HepG2 (cell line): ENCODE results near the gene TLN1. TPM values are rescaled to one million over a fixed set of nuclear protein-coding genes. Genes with fewer than 3 reads are reported as not detected.

Experiments used
- BCL6 ChIP-seq: IDR thresholded peaks from 2 replicates; pipeline ENCODE4 v1.6.1; 2016; ENCODE audit warnings: missing genetic modification reagents, missing compliant biosample characterization
- CREM ChIP-seq, 2 experiments: sonication (generic) in 1 of 2; formaldehyde crosslinking in 1 of 2; IDR thresholded peaks; 2 replicates each; pipeline versions ENCODE4 v1.4.0 to v1.6.1; 2016 to 2020; ENCODE audit warnings: antibody characterized with exemption in 1 of 2, mild to moderate bottlenecking in 1 of 2, missing genetic modification reagents in 1 of 2
- DRAP1 ChIP-seq: IDR thresholded peaks from 2 replicates; pipeline ENCODE4 v1.6.1; 2016; ENCODE audit warnings: missing genetic modification reagents, missing compliant biosample characterization
- FOSL2 ChIP-seq: sonication (generic); formaldehyde crosslinking; IDR thresholded peaks from 2 replicates; pipeline ENCODE4 v1.4.0; 2020; ENCODE audit warnings: missing genetic modification reagents
- GABPA ChIP-seq, 2 experiments: IDR thresholded peaks; 2 replicates each; pipeline ENCODE4 v1.6.1; 2011 to 2016; ENCODE audit warnings: low read depth in 2 of 2, low read length in 1 of 2, missing biosample characterization in 1 of 2, missing genetic modification characterization in 1 of 2
- HNF4G ChIP-seq, 2 experiments: sonication (generic) in 1 of 2; formaldehyde crosslinking in 1 of 2; IDR thresholded peaks; 2 replicates each; pipeline versions ENCODE4 v1.4.0 to v1.6.1; 2011 to 2020; ENCODE audit warnings: borderline replicate concordance in 2 of 2, low read depth in 2 of 2, mild to moderate bottlenecking in 2 of 2, low read length in 1 of 2, missing genetic modification reagents in 1 of 2, moderate library complexity in 1 of 2
- IKZF5 ChIP-seq: IDR thresholded peaks from 2 replicates; pipeline ENCODE4 v1.6.1; 2018; ENCODE audit warnings: missing genetic modification reagents, mild to moderate bottlenecking, missing compliant biosample characterization
- KDM6A ChIP-seq: IDR thresholded peaks from 2 replicates; pipeline ENCODE4 v1.6.1; 2016; ENCODE audit warnings: low read depth
- MAFF ChIP-seq: IDR thresholded peaks from 2 replicates; pipeline ENCODE4 v1.6.1; 2011; ENCODE audit warnings: low read depth, low read length, improper control_type of control experiment
- PITX1 ChIP-seq: sonication (generic); formaldehyde crosslinking; IDR thresholded peaks from 2 replicates; pipeline ENCODE4 v1.5.1; 2020; ENCODE audit warnings: mild to moderate bottlenecking, missing genetic modification reagents
- POLR2A ChIP-seq, 2 experiments: IDR thresholded peaks; 2 replicates each; pipeline ENCODE4 v1.6.1; 2011; ENCODE audit warnings: low read depth in 2 of 2, low read length in 2 of 2, mild to moderate bottlenecking in 1 of 2, moderate library complexity in 1 of 2; ENCODE audit not compliant: insufficient read depth in 1 of 2
- RCOR2 ChIP-seq: IDR thresholded peaks from 2 replicates; pipeline ENCODE4 v1.6.1; 2016; ENCODE audit warnings: missing biosample characterization, missing genetic modification reagents
- SAP130 ChIP-seq: IDR thresholded peaks from 2 replicates; pipeline ENCODE4 v1.6.1; 2016; ENCODE audit warnings: low read depth
- SNAPC5 ChIP-seq: sonication (generic); formaldehyde crosslinking; IDR thresholded peaks from 2 replicates; pipeline ENCODE4 v1.8.1; 2023; ENCODE audit warnings: mild to moderate bottlenecking, missing genetic modification reagents, borderline replicate concordance
- ZBTB39 ChIP-seq: sonication (generic); formaldehyde crosslinking; IDR thresholded peaks from 2 replicates; pipeline ENCODE4 v1.5.0; 2020; ENCODE audit warnings: missing genetic modification reagents
- ZEB1 ChIP-seq: IDR thresholded peaks from 2 replicates; pipeline ENCODE4 v1.6.1; 2012; ENCODE audit warnings: mild to moderate bottlenecking, low read depth, inconsistent platforms; ENCODE audit not compliant: insufficient replicate concordance
- ZNF317 ChIP-seq: sonication (generic); formaldehyde crosslinking; IDR thresholded peaks from 2 replicates; pipeline ENCODE4 v1.5.0; 2020; ENCODE audit warnings: mild to moderate bottlenecking, missing genetic modification reagents
- ZNF567 ChIP-seq: sonication (generic); formaldehyde crosslinking; IDR thresholded peaks from 2 replicates; pipeline ENCODE4 v1.8.1; 2023; ENCODE audit warnings: mild to moderate bottlenecking, missing genetic modification reagents, borderline replicate concordance
- ZSCAN31 ChIP-seq: sonication (generic); formaldehyde crosslinking; IDR thresholded peaks from 2 replicates; pipeline ENCODE4 v1.5.0; 2020; ENCODE audit warnings: low read depth, mild to moderate bottlenecking, missing genetic modification reagents
- ZSCAN5A ChIP-seq: sonication (generic); formaldehyde crosslinking; IDR thresholded peaks from 2 replicates; pipeline ENCODE4 v1.8.0; 2022; ENCODE audit warnings: mild to moderate bottlenecking, missing genetic modification reagents, borderline replicate concordance
- polyA plus RNA-seq, 8 experiments: library from polyadenylated mRNA; depleted of rRNA in 3 of 8; stranded (reverse) in 7 of 8; unstranded in 1 of 8; fragments of >200 nt; fragmentation: Illumina TruSeq in 4 of 8; extraction: Trizol in 4 of 8; gene quantifications; 2 replicates each; pipeline versions ENCODE4 v1.2.1 to v1.2.3, GENCODE V29; 2011 to 2016; ENCODE audit warnings: low read depth in 4 of 8, missing spikeins in 1 of 8, mixed read lengths in 1 of 8; ENCODE audit not compliant: insufficient read depth in 1 of 8
- total RNA-seq, 5 experiments: library from RNA; depleted of rRNA; stranded (reverse); fragments of >200 nt; fragmentation: Illumina TruSeq; extraction: Trizol; gene quantifications; 2 replicates each; pipeline ENCODE4 v1.2.3, GENCODE V29; 2016; ENCODE audit warnings: low read depth in 1 of 5
- TF ChIP-seq, protein P1 (sequence below): sonication (generic); formaldehyde crosslinking; IDR thresholded peaks from 2 replicates; pipeline ENCODE4 v1.5.0; 2020; ENCODE audit warnings: mild to moderate bottlenecking, missing genetic modification reagents, borderline replicate concordance

The TLN1 gene
- total and polyA plus RNA-seq, 2 of the 13 experiments (the other 11 are each of a cell fraction or from before 2014, with no cell fraction given) = 35.2 to 51.8 TPM

DNA sequence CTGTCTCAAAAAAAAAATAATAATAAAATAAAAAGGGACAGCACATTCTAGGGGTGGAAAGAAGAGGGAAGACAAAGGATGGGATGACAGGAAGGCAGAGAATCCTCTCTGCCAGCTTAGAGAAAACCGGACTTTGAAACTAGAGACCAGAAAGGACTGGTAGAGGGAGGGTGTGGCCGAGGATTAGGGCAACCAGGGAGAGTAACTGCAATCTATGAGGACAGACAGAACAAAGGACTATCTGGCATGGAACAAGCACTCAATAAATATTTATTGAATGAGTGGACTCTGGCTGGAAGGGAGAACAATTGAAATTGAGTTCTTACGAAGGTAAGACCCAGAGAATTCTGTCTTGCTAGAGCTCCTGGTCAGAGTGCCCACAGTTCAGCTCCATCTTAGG is 14.6 kb upstream of the TLN1 start (continued):
- TF ChIP-seq ZSCAN5A (CRISPR knock-in tag) (no peak), ZSCAN31 (CRISPR knock-in tag) (no peak), GABPA (IDR thresholded peaks at IDR 0.05; ENCODE audit: low read depth, low read length) (no peak), GABPA (CRISPR knock-in tag; IDR thresholded peaks at IDR 0.05; ENCODE audit: low read depth) (no peak), CREM (IDR thresholded peaks at IDR 0.05) (no peak), CREM (CRISPR knock-in tag; IDR thresholded peaks at IDR 0.05) (no peak), POLR2A (IDR thresholded peaks at IDR 0.05; ENCODE audit: insufficient read depth in 1 of 2, low read depth in 2 of 2, low read length in 2 of 2) (0 out of 4 replicates have a peak, but pooled peaks of 1 of the 2 experiments have one; percentile 14), FOSL2 (CRISPR knock-in tag) (peak; percentile 41), ZNF567 (CRISPR knock-in tag) (no peak), HNF4G (IDR thresholded peaks at IDR 0.05; ENCODE audit: borderline replicate concordance, low read depth, low read length) (peak; percentile 45), HNF4G (CRISPR knock-in tag; IDR thresholded peaks at IDR 0.05; ENCODE audit: borderline replicate concordance, low read depth) (no peak), ZNF317 (CRISPR knock-in tag) (no peak), RCOR2 (CRISPR knock-in tag) (no peak), ZBTB39 (CRISPR knock-in tag) (no peak), MAFF (no peak), SNAPC5 (no peak), KDM6A (CRISPR knock-in tag) (no peak), ZEB1 (no peak), SAP130 (CRISPR knock-in tag) (peak; percentile 73), IKZF5 (CRISPR knock-in tag) (0 out of 2 replicates have a peak, but pooled peaks have one; percentile 25), BCL6 (no peak), PITX1 (CRISPR knock-in tag) (peak; percentile 20; the same call in 1 of the 2 replicates), DRAP1 (CRISPR knock-in tag) (no peak)
- TF ChIP-seq, protein P1, sequence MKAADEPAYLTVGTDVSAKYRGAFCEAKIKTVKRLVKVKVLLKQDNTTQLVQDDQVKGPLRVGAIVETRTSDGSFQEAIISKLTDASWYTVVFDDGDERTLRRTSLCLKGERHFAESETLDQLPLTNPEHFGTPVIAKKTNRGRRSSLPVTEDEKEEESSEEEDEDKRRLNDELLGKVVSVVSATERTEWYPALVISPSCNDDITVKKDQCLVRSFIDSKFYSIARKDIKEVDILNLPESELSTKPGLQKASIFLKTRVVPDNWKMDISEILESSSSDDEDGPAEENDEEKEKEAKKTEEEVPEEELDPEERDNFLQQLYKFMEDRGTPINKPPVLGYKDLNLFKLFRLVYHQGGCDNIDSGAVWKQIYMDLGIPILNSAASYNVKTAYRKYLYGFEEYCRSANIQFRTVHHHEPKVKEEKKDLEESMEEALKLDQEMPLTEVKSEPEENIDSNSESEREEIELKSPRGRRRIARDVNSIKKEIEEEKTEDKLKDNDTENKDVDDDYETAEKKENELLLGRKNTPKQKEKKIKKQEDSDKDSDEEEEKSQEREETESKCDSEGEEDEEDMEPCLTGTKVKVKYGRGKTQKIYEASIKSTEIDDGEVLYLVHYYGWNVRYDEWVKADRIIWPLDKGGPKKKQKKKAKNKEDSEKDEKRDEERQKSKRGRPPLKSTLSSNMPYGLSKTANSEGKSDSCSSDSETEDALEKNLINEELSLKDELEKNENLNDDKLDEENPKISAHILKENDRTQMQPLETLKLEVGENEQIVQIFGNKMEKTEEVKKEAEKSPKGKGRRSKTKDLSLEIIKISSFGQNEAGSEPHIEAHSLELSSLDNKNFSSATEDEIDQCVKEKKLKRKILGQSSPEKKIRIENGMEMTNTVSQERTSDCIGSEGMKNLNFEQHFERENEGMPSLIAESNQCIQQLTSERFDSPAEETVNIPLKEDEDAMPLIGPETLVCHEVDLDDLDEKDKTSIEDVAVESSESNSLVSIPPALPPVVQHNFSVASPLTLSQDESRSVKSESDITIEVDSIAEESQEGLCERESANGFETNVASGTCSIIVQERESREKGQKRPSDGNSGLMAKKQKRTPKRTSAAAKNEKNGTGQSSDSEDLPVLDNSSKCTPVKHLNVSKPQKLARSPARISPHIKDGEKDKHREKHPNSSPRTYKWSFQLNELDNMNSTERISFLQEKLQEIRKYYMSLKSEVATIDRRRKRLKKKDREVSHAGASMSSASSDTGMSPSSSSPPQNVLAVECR = peak; percentile 26; the same call in 1 of the 2 replicates
